ENCODE results near the gene GCN1.

GCN1 gene

GRCh38 chr12:120181991-120182631, 12.4 kb downstream of the GCN1 start:
- DNase-seq, result no peak

- no peak for DNase-seq
These were observed 13.5 kb downstream of the GCN1 start for GRCh38 chr12:120180975-120181374.

- DNase-seq, result no peak
These were observed 19.0 kb downstream of the GCN1 start for GRCh38 chr12:120175537-120175936.

GRCh38 chr12:120175062-120175461, 19.5 kb downstream of the GCN1 start:
- DNase-seq, result no peak

GRCh38 chr12:120172053-120172452, 22.5 kb downstream of the GCN1 start:
- DNase-seq, result no peak

- DNase-seq, result no peak
These were observed 23.9 kb downstream of the GCN1 start for GRCh38 chr12:120170631-120171030.

- DNase-seq, result no peak
These were observed 24.6 kb downstream of the GCN1 start for GRCh38 chr12:120169946-120170345.

GRCh38 chr12:120168337-120168736, 26.2 kb downstream of the GCN1 start:
- no peak for DNase-seq

- no peak for DNase-seq
These were observed 26.9 kb downstream of the GCN1 start for GRCh38 chr12:120167529-120168095.

- no peak for DNase-seq
These were observed 30.2 kb downstream of the GCN1 start for GRCh38 chr12:120164293-120164692.

GRCh38 chr12:120162763-120163162, 31.8 kb downstream of the GCN1 start:
- no peak for DNase-seq

- DNase-seq, result no peak
These were observed 32.7 kb downstream of the GCN1 start for GRCh38 chr12:120161852-120162251.

GRCh38 chr12:120159509-120160237, 34.8 kb downstream of the GCN1 start:
- DNase-seq, result no peak

- DNase-seq, result no peak
These were observed 36.2 kb downstream of the GCN1 start for GRCh38 chr12:120158351-120158750.

GRCh38 chr12:120157678-120158077, 36.8 kb downstream of the GCN1 start:
- no peak for DNase-seq

- DNase-seq, result no peak
These were observed 37.9 kb downstream of the GCN1 start for GRCh38 chr12:120156315-120157259.

GRCh38 chr12:120155072-120155471, 39.4 kb downstream of the GCN1 start:
- DNase-seq, result no peak

GRCh38 chr12:120150919-120151525, 43.5 kb downstream of the GCN1 start:
- DNase-seq, result no peak

GRCh38 chr12:120148011-120148410, 46.5 kb downstream of the GCN1 start:
- no peak for DNase-seq

- no peak for DNase-seq
These were observed 49.4 kb downstream of the GCN1 start for GRCh38 chr12:120145164-120145563.

- DNase-seq, result no peak
These were observed 50.3 kb downstream of the GCN1 start for GRCh38 chr12:120144215-120144614.

GRCh38 chr12:120142231-120142877, 52.2 kb downstream of the GCN1 start:
- no peak for DNase-seq

All from bone marrow (tissue), 2 donors.